ENCODE results near the gene MCM10.

Gene MCM10

DNA sequence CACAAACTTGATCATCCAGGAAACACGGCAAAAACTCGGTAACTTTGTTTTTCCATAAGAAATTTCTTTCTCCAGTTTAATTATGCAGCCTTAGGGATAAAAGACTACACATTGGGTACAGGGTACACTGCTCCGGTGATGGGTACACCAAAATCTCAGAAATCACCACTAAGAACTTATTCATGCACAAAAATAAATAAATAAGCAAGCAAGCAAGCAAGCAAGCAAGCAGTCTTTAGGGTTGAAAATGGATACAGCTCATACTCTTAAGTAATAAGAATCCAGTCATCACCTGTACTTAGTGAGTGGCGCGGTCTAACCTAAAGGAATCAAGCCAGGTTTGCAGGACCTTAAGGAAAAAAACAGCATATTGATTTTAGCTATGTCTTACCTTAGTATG is 30.0 kb downstream of the MCM10 start:
- no peak for TF ChIP-seq CTCF (IDR thresholded peaks at IDR 0.05; ENCODE audit: low read depth, low read length, missing control alignments)
- no peak for DNase-seq (ENCODE audit: extremely low read depth, low read depth)
- no peak overlapping the region for H3K4me3 ChIP-seq (replicated peaks; ENCODE audit: low read depth, low read length)

- no peak overlapping the region for H3K4me3 ChIP-seq (replicated peaks; ENCODE audit: low read depth, low read length)
- no peak for TF ChIP-seq CTCF (IDR thresholded peaks at IDR 0.05; ENCODE audit: low read depth, low read length, missing control alignments)
- no peak for DNase-seq (ENCODE audit: extremely low read depth, low read depth)
Observed at GRCh38 chr10:13193637-13194036, 32.3 kb downstream of the MCM10 start.

DNA sequence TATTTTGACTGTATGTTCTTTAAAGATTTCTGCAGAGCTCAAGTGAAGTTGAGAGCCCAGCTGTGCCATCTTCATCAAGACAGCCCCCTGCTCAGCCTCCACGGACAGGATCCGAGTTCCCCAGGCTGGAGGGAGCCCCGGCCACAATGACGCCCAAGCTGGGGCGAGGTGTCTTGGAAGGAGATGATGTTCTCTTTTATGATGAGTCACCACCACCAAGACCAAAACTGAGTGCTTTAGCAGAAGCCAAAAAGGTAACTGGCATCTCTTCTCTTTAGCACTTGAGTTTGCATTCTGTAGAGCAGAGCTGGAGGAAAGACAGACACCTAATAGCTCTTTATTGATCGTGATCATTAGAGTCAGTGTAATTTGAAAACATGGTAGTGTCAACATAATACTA is 33.7 kb downstream of the MCM10 start:
- no peak overlapping the region for H3K4me3 ChIP-seq (replicated peaks; ENCODE audit: low read depth, low read length)
- no peak for DNase-seq (ENCODE audit: extremely low read depth, low read depth)
- TF ChIP-seq CTCF (IDR thresholded peaks at IDR 0.05; ENCODE audit: low read depth, low read length, missing control alignments): no peak

- TF ChIP-seq CTCF (IDR thresholded peaks at IDR 0.05; ENCODE audit: low read depth, low read length, missing control alignments): no peak
- no peak for DNase-seq (ENCODE audit: extremely low read depth, low read depth)
Observed at GRCh38 chr10:13201132-13201531, 39.8 kb downstream of the MCM10 start.

GRCh38 chr10:13206091-13206490 is 44.7 kb downstream of the MCM10 start:
- H3K4me3 ChIP-seq (replicated peaks; ENCODE audit: low read depth, low read length): no peak overlapping the region
- no peak for TF ChIP-seq CTCF (IDR thresholded peaks at IDR 0.05; ENCODE audit: low read depth, low read length, missing control alignments)
- DNase-seq (ENCODE audit: extremely low read depth, low read depth): no peak

More at GRCh38 chr10:13201132-13201531, 39.8 kb downstream of the MCM10 start:
- no peak overlapping the region for H3K4me3 ChIP-seq (replicated peaks; ENCODE audit: low read depth, low read length)

DNA sequence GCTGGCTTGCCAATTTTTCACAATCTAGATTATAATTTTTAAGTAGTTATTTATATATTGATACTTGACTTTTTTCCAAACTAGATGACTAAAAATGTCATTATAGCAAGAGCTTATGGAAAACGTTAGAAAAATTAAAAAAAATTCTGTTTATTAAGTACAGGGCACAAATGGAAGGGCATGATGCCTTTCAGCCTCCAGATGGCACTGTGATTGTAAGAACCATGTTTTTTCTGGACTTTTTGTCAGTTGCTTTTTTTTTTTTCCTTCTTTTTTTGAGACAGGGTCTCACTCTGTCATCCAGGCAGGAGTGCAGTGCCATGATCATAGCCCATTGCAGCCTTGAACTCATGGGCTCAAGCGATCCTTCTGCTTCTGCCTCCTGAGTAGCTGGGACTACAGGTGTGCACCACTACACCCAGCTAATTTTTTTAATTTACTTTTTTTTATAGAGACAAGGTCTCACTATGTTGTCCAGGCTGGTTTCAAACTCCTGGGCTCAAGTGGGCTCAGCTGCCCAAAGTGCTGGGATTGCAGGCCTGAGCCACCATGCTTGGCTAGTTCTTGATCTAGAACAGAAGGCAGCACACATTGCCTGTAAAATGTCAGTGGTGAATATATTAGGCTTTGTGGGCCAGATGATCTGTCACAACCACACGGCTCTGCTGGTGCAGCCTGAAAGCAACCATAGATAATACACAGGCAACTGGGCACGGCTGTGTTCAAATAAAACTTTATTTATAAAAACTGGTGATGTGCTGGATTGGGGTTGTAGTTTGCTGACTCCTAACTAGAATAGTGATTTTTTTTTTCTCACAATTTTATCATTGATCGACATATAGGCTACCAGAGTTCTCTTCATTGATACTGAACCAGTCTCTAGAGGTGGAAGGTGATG is 45.4 kb downstream of the MCM10 start:
- peak; percentile 50 for TF ChIP-seq CTCF (IDR thresholded peaks at IDR 0.05; ENCODE audit: low read depth, low read length, missing control alignments)
- DNase-seq (ENCODE audit: extremely low read depth, low read depth): peak; percentile 10

More for the DNA sequence above, 45.4 kb downstream of the MCM10 start:
- H3K4me3 ChIP-seq (replicated peaks; ENCODE audit: low read depth, low read length): no peak overlapping the region

Data from HFF-Myc (cell line).